GM12878 (cell line): ENCODE measurements around the gene RXFP4. TPM values are rescaled to one million over a fixed set of nuclear protein-coding genes. Genes with fewer than 3 reads are reported as not detected.

Source experiments
- ATAC-seq: fragments of 200-7000 bp; cut with Tn5 transposase; 3 replicates; pipeline ENCODE4 v1.9.1; 2020; ENCODE audit warnings: mild to moderate bottlenecking, moderate library complexity
- BruUV-seq: library from RNA; stranded (reverse); fragments of 400-500 nt; replicated peaks from 2 replicates; lab custom pipeline; 2021; lab: Mats Ljungman, UMichigan
- CTCF ChIA-PET: fragments of 300-600 bp; sonication (Branson Sonifier 250); formaldehyde crosslinking; extraction: SDS; loops from one replicate; lab custom pipeline; 2021; ENCODE audit warnings: inconsistent platforms; lab: Yijun Ruan, JAX
- POLR2A ChIA-PET: fragments of 350-600 bp; formaldehyde crosslinking; extraction: SDS; loops from one replicate; lab custom pipeline; 2021; ENCODE audit warnings: inconsistent platforms; lab: Charles Lee
- RAD21 ChIA-PET: fragments of 300-600 bp; sonication (Branson Sonifier 250); formaldehyde crosslinking; loops from one replicate; lab custom pipeline; 2023; ENCODE audit warnings: antibody characterized with exemption; ENCODE audit not compliant: unreplicated experiment; lab: Charles Lee
- SMC1A ChIA-PET: fragments of 300-600 bp; sonication (Branson Sonifier 250); formaldehyde crosslinking; loops from one replicate; lab custom pipeline; 2023; ENCODE audit not compliant: unreplicated experiment, uncharacterized antibody; lab: Charles Lee
- DNase-seq: peaks from one replicate; pipeline ENCODE4 v3.0.0-alpha.2; 2011; ENCODE audit warnings: low read depth, low spot score
- FAIRE-seq: peaks from 3 replicates; lab custom pipeline; 2011; peaks lifted over from hg19 to GRCh38; lab: Jason Lieb, UNC
- H2AFZ ChIP-seq: 2 replicates; pipeline ENCODE4 v1.6.0; 2011; ENCODE audit warnings: low read depth, low read length, control low read depth; ENCODE audit not compliant: control insufficient read depth
- H3K27ac ChIP-seq: 2 replicates; pipeline ENCODE4 v1.5.1; 2011; ENCODE audit warnings: control low read depth; ENCODE audit not compliant: control insufficient read depth, insufficient read depth
- H3K27me3 ChIP-seq, 2 experiments: replicated peaks in 1 of 2; 2 replicates each; pipeline versions ENCODE4 v1.6.0 to v1.6.1; 2011; ENCODE audit warnings: low read length in 1 of 2; ENCODE audit not compliant: control insufficient read depth in 2 of 2, insufficient read depth in 2 of 2
- H3K36me3 ChIP-seq, 2 experiments: 2 replicates each; pipeline ENCODE4 v1.5.1; 2011; ENCODE audit warnings: low read length in 1 of 2; ENCODE audit not compliant: control insufficient read depth in 2 of 2, insufficient read depth in 2 of 2
- H3K4me1 ChIP-seq: 2 replicates; pipeline ENCODE4 v1.6.1; 2011; ENCODE audit warnings: mild to moderate bottlenecking, low read length, moderate library complexity, mixed read lengths; ENCODE audit not compliant: control insufficient read depth, insufficient read depth
- H3K4me2 ChIP-seq: 2 replicates; pipeline ENCODE4 v1.6.0; 2011; ENCODE audit warnings: control low read depth; ENCODE audit not compliant: control insufficient read depth, insufficient read depth
- H3K4me3 ChIP-seq: fragments of 200-600 bp; sonication (generic); 2 replicates; pipeline ENCODE4 v1.5.1; 2016
- H3K79me2 ChIP-seq: 2 replicates; pipeline ENCODE4 v1.6.0; 2011; ENCODE audit warnings: low read length; ENCODE audit not compliant: control insufficient read depth, insufficient read depth
- H3K9ac ChIP-seq: 2 replicates; pipeline ENCODE4 v1.8.0; 2011; ENCODE audit warnings: low read length, control low read depth, mixed read lengths; ENCODE audit not compliant: control insufficient read depth, insufficient read depth
- H3K9me3 ChIP-seq: replicated peaks from 3 replicates; pipeline ENCODE4 v1.5.1; 2011; ENCODE audit warnings: mild to moderate bottlenecking, low read length; ENCODE audit not compliant: control insufficient read depth, insufficient read depth
- H4K20me1 ChIP-seq: 2 replicates; pipeline ENCODE4 v1.6.0; 2011; ENCODE audit not compliant: control insufficient read depth, insufficient read depth
- ATF3 ChIP-seq: IDR thresholded peaks from 2 replicates; pipeline ENCODE4 v1.6.1; 2011; ENCODE audit warnings: low read depth, mild to moderate bottlenecking, low read length, moderate library complexity, borderline replicate concordance; ENCODE audit errors: extremely low read depth
- BACH1 ChIP-seq: fragments of 450-650 bp; IDR thresholded peaks from 2 replicates; pipeline ENCODE4 v1.6.1; 2017; ENCODE audit warnings: mild to moderate bottlenecking, borderline replicate concordance
- BMI1 ChIP-seq: fragments of 450-650 bp; IDR thresholded peaks from 2 replicates; pipeline ENCODE4 v1.6.1; 2016; ENCODE audit warnings: mild to moderate bottlenecking, moderate library complexity, borderline replicate concordance
- KDM1A ChIP-seq: fragments of 200-600 bp; sonication (generic); IDR thresholded peaks from 2 replicates; pipeline ENCODE4 v1.6.1; 2016; ENCODE audit warnings: borderline replicate concordance
- whole genome bisulfite sequencing: methylation state at CpG from one replicate; pipeline ENCODE4 v1.1.6; 2016; ENCODE audit warnings: low lambda C conversion rate; ENCODE audit not compliant: insufficient replicate concordance, insufficient coverage; ENCODE audit errors: missing lambda C conversion rate; 5-methylcytosine and 5-hydroxymethylcytosine counted together
- in situ Hi-C: fragments of 300-500 bp; cut with MboI; formaldehyde crosslinking; loops from 9 replicates; pipeline ENCODE4 v1.14.3; 2018; ENCODE audit warnings: mixed read lengths
- intact Hi-C: fragments of 100-400 bp; cut with micrococcal nuclease; formaldehyde crosslinking; loops from one replicate; pipeline ENCODE4 v1.14.2; 2022; ENCODE audit not compliant: unreplicated experiment
- polyA plus RNA-seq, 11 experiments: library from polyadenylated mRNA; depleted of rRNA in 4 of 11; unstranded in 6 of 11; stranded (reverse) in 5 of 11; fragments of >200 nt; fragmentation: Nextera tagmentation in 4 of 11; fragmentation: Illumina TruSeq in 1 of 11; extraction: Ambion mirVana in 4 of 11; extraction: Trizol in 1 of 11; gene quantifications; 1 replicate in 1 of 11; 2 replicates in 10 of 11; pipeline versions ENCODE4 v1.2.1 to v1.2.3, GENCODE V29; 2011 to 2016; ENCODE audit warnings: inconsistent platforms in 2 of 11, missing spikeins in 2 of 11, low read depth in 1 of 11
- total RNA-seq, 4 experiments: library from RNA; depleted of rRNA in 3 of 4; stranded (reverse); fragments of >200 nt in 3 of 4; fragmentation: Illumina TruSeq in 1 of 4; extraction: Trizol in 1 of 4; gene quantifications; 2 replicates each; pipeline versions ENCODE4 v1.2.1 to v1.2.3, GENCODE V29; 2013 to 2021

The RXFP4 gene
- total and polyA plus RNA-seq, 10 of the 15 experiments (the other 5 are each of a cell fraction or from before 2014, with no cell fraction given): 0.10 to 0.40 (median 0.39) TPM; not detected in 7

GRCh38 chr1:155931332-155932038, 10.0 kb upstream of the RXFP4 start:
- Histone ChIP-seq H3K36me3 (peaks cover 5 to 32% of the 10 kb centered on the region in 2 experiments), H3K27ac (no peak overlapping the region), H4K20me1 (peaks cover 5% of the 10 kb centered on the region; the same call in 1 of the 2 replicates), H3K4me2 (peak overlapping the region; percentile 80), H3K4me3 (peak overlapping the region; percentile 99), H3K9ac (peak overlapping the region; percentile 50; the same call in 1 of the 2 replicates), H3K9me3 (no peaks in the 10 kb centered on the region), H3K79me2 (peaks cover 55% of the 10 kb centered on the region), H2AFZ (no peak overlapping the region), H3K27me3 (no peaks in the 10 kb centered on the region), H3K4me1 (peaks cover 10% of the 10 kb centered on the region)
- intact Hi-C loops (no loop called here), in situ Hi-C loops (loop anchor here (5.0 kb wide), 1 partner anchor 136 kb away; no protein-coding TSS in a partner anchor)
- ChIA-PET SMC1A (interaction anchor here (1.0 to 6.0 kb wide), 11 partner anchors 9 to 134 kb away, joined by 3 to 51 read pairs (median 4); partner anchors contain the start of genes RXFP4 and SYT11), CTCF (interaction anchor here (0.6 to 6.4 kb wide), 13 partner anchors 12 to 137 kb away, joined by 3 to 84 read pairs (median 4); no protein-coding TSS in a partner anchor), POLR2A (interaction anchor here (0.6 to 4.2 kb wide), 12 partner anchors 13 to 393 kb away, joined by 3 to 78 read pairs (median 7); partner anchors contain the start of genes ARHGEF2, RAB25 and SYT11), RAD21 (interaction anchor here (0.7 to 6.4 kb wide), 11 partner anchors 12 to 135 kb away, joined by 3 to 49 read pairs (median 4); partner anchors contain the start of gene ARHGEF2)
- FAIRE-seq (no peak), DNase-seq (no peak), ATAC-seq (peak; percentile 58)
- TSS peak; percentile 51 for BruUV-seq
- WGBS: 65% methylated on average over 7 of the region's 7 CpGs
- TF ChIP-seq BACH1 (0 out of 2 replicates have a peak, but pooled peaks have one; percentile 15), ATF3 (no peak), KDM1A (no peak), BMI1 (no peak)
